ENCODE results near the gene AGAP9.
A peak's percentile ranks its signal among the peaks of the same experiment; 100 is the strongest.
"Not testable (repeated sequence)": the region's sequence is repeated elsewhere in the genome, so short reads cannot be mapped to it uniquely, and the experiment has no call there.

AGAP9 gene

GRCh38 chr10:47523475-47523874 lies at the start of gene AGAP9:
TSS of gene AGAP9 (minus strand) at chr10:47523638. CDS start at chr10:47523526, 112 bp downstream.
- DNase-seq (ENCODE audit: low spot score); FAIRE-seq: not testable (repeated sequence)

GRCh38 chr10:47571138-47571912 lies 47.9 kb upstream of the AGAP9 start:
- not testable (repeated sequence) for FAIRE-seq; DNase-seq (ENCODE audit: low spot score)

GRCh38 chr10:47566757-47567156 lies 43.3 kb upstream of the AGAP9 start:
- not testable (repeated sequence) for FAIRE-seq; DNase-seq (ENCODE audit: low spot score)

- not testable (repeated sequence) for DNase-seq (ENCODE audit: low spot score); FAIRE-seq
These were observed 42.8 kb upstream of the AGAP9 start for GRCh38 chr10:47566108-47566699.

GRCh38 chr10:47565517-47565920 lies 42.1 kb upstream of the AGAP9 start:
- not testable (repeated sequence) for FAIRE-seq; DNase-seq (ENCODE audit: low spot score)

GRCh38 chr10:47564953-47565352 lies 41.5 kb upstream of the AGAP9 start:
- FAIRE-seq; DNase-seq (ENCODE audit: low spot score): not testable (repeated sequence)

GRCh38 chr10:47564318-47564717 lies 40.9 kb upstream of the AGAP9 start:
- DNase-seq (ENCODE audit: low spot score); FAIRE-seq: not testable (repeated sequence)

- not testable (repeated sequence) for DNase-seq (ENCODE audit: low spot score); FAIRE-seq
These were observed 37.0 kb upstream of the AGAP9 start for GRCh38 chr10:47560452-47560851.

- FAIRE-seq; DNase-seq (ENCODE audit: low spot score): not testable (repeated sequence)
These were observed 36.4 kb upstream of the AGAP9 start for GRCh38 chr10:47559718-47560308.

GRCh38 chr10:47558109-47558508 lies 34.7 kb upstream of the AGAP9 start:
- DNase-seq (ENCODE audit: low spot score); FAIRE-seq: not testable (repeated sequence)

- FAIRE-seq = not testable (repeated sequence)
These were observed 34.2 kb upstream of the AGAP9 start for GRCh38 chr10:47557616-47558015.

GRCh38 chr10:47555334-47555733 lies 31.9 kb upstream of the AGAP9 start:
- not testable (repeated sequence) for FAIRE-seq; DNase-seq (ENCODE audit: low spot score)

More at GRCh38 chr10:47557616-47558015, 34.2 kb upstream of the AGAP9 start:
- not testable (repeated sequence) for DNase-seq (ENCODE audit: low spot score)

GRCh38 chr10:47554552-47554951 lies 31.1 kb upstream of the AGAP9 start:
- not testable (repeated sequence) for FAIRE-seq; DNase-seq (ENCODE audit: low spot score)

- DNase-seq (ENCODE audit: low spot score); FAIRE-seq: not testable (repeated sequence)
These were observed 30.4 kb upstream of the AGAP9 start for GRCh38 chr10:47553860-47554247.

GRCh38 chr10:47553214-47553859 lies 29.9 kb upstream of the AGAP9 start:
- FAIRE-seq = not testable (repeated sequence)

GRCh38 chr10:47552719-47553118 lies 29.3 kb upstream of the AGAP9 start:
- not testable (repeated sequence) for FAIRE-seq

More at GRCh38 chr10:47553214-47553859, 29.9 kb upstream of the AGAP9 start:
- peak; percentile 66 for DNase-seq (ENCODE audit: low spot score)

GRCh38 chr10:47547286-47547685 lies 23.8 kb upstream of the AGAP9 start:
- not testable (repeated sequence) for DNase-seq (ENCODE audit: low spot score); FAIRE-seq

More at GRCh38 chr10:47552719-47553118, 29.3 kb upstream of the AGAP9 start:
- not testable (repeated sequence) for DNase-seq (ENCODE audit: low spot score)

- not testable (repeated sequence) for FAIRE-seq
These were observed 13.0 kb upstream of the AGAP9 start for GRCh38 chr10:47536430-47536829.

GRCh38 chr10:47502313-47502712 lies 21.1 kb downstream of the AGAP9 start:
- FAIRE-seq = not testable (repeated sequence)

More at GRCh38 chr10:47536430-47536829, 13.0 kb upstream of the AGAP9 start:
- not testable (repeated sequence) for DNase-seq (ENCODE audit: low spot score)

GRCh38 chr10:47494226-47494625 lies 29.2 kb downstream of the AGAP9 start:
- DNase-seq (ENCODE audit: low spot score); FAIRE-seq: not testable (repeated sequence)

More at GRCh38 chr10:47502313-47502712, 21.1 kb downstream of the AGAP9 start:
- not testable (repeated sequence) for DNase-seq (ENCODE audit: low spot score)

GRCh38 chr10:47491600-47491999 lies 31.8 kb downstream of the AGAP9 start, which contains the start of gene FAM25G:
TSS of gene FAM25G (minus strand) at chr10:47491700. CDS start at chr10:47491674, 26 bp downstream.
- not testable (repeated sequence) for DNase-seq (ENCODE audit: low spot score); FAIRE-seq
